MV-4-11 (cell line): Measurements from ENCODE around the gene HSBP1L1.

Experiments
- DNase-seq: peaks from one replicate; lab custom pipeline; 2025; lab: John Stamatoyannopoulos, UW

HSBP1L1 gene

DNA sequence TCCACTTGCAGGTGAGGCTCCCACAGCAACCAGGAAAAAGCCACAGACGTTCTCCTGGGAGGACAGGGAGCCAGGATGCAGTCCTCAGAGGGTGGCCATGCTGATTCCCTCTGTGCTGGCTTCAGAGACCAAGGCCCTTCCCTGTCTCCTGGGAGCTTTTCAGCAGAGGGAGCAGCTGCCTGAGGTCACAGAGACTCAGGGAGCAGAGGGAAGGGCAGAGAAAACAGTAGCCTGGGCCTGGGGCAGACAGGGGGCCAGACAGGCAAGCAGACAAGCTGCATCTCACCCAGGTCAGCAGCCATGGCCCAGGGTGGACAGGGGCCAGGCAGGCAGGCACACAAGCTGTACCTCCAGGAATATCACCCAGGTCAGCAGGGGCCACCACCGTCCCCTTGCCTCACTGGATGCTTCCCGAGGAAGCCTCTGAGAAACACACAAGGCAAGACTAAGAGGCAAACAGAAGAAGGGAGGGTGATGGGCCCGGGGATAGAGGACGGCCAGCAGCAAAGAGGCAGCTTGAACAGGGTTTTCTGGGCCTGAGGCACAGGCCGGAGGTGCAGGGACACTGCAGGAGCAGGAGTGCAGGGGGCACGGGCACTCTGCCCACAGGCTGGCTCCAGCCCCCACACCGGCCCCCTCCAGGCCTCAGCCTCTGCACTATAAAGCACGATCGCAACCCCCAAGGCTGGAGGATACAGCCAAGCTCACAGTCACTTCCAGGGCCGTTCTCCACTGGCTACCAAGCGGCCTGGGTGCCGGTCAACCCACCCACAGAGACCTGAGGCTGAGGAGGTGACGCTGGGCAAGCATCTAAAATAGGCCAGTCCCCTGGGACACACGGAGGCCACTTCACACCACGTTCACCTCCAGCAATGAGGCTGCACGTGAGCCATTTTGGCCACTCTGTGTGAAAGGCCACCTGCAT, 19.1 kb upstream of the HSBP1L1 start:
- no peak for DNase-seq

DNA sequence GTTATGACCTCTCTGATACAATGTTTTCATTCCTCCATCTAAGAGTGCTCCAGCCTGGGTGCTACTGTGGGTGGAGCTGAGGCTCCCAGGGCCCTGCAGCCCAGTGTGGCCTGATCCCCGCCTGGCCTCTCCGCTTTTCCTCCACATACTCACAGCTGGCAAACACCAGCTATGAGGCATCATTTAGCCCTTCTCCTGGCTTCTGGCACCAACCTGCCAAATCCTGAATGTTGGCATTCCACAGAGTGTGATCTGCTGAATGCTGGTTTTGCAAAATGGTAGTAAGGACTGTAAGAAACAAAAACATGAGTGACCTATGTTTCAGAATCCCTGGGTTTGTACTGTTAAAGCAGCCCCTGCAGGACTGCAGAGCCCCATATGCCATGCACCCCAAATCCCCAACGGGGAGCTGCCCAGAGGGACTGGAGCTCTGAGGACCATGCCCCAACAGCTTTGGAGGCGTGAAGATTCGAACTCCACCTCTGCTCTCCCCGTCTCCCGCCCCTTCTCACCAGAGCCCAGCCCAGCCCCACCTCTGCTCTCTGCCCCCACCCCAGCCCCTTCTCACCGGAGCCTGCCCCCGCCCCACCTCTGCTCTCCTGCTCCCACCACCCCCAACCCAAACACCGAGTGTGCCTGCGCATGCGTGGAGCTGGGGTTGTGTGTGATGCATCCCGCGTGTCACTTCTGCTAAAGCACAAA, 17.2 kb upstream of the HSBP1L1 start:
- DNase-seq, result no peak

DNA sequence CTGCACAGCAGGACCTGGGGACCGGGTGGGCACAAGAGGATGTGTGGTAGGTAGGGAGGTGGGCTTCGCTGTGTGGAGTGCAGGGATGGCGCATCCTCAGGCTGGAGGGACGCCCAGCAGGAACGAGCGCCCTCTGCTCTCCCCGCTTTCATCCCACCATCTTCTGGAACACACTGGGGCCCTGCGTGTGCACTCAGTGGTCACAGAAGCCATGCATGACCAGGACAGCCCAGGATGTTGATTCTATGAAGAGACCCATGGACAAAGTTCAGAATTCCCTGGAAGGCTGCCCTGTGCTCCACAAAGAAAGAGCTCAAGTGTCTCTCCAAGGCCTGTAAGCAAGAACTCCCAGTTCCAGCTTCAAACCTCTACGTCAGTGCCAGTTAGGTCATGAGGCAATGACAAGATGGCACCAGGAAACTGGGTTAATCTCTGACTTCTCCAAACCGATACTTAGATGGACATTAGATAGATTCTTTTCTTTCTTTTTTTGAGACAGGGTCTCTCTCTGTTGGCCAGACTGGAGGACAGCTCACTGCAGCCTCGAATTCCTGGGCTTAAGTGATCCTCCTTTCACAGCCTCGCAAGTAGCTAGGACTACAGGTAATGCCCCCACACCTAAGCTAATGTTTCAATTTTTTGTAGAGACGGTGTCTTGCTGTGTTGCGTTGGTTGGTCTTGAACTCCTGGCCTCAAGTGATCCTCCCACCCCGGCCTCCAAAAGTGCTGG, 16.4 kb upstream of the HSBP1L1 start:
- no peak for DNase-seq

DNA sequence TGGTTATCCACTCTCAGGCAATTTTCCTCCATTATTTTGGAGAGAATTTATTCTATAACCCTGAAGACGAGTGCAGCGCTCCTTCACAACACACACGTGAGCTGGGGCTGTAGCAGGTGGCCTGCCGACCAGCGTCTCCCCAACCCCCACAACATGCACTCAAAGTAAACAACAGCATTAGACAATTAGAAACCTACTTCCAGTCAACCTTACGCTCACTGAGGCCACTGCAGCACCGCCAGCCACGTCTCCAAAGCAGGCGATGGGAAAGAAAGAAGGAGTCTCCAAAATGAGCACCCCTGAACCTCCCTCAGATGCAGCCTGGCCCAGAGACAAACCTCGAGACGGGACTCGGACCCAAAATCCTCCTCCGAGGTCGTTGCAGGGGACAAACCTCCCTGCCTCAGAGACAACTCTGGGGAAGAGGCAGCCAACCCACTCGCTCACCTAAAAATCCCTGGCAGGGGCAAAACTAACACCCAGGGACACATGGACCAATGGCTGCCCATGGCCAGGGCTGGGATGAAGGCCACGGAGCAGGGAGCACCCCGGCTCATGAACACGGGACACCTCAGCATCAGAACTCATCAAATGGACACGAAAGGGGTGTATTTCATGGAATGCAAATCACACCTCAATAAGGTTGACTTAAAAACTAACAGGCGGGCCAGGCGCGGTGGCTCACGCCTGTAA, 15.6 kb upstream of the HSBP1L1 start:
- DNase-seq, result no peak

DNA sequence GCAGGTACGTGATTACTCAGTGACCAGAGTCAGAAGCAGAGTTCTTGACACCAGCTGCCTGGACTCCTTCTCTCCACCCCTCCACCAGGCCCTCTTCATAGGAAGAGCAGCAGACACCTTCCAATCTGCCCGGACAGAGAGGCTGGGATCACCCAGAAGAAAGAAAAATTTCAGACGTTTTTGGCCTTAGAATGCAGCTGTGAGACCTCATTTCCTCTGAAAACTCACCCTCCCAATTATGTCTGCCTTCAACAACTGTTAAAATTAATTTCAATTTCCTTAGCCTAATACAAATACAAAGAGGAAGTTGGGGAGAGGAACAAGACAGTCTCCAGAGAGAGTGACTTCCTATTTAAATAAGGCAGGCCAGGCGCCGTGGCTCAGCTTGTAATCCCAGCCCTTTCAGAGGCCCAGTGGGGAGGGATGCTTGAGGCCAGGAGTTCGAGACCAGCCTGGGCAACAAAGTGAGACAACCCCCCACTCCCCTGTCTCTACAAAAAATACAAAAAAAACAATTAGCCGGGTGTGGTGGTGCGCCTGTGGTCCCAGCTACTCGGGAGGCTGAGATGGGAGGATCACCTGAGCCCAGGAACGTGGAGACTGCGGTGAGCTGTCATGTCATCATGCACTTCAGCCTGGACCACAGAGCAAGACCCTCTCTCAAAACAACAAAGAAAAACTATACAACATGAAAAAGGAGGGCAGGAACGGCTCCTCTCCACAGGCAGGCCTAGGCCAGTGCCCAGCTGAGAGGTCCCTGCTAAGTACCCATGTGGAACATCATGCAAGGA, 14.6 kb upstream of the HSBP1L1 start:
- DNase-seq, result peak; percentile 96

DNA sequence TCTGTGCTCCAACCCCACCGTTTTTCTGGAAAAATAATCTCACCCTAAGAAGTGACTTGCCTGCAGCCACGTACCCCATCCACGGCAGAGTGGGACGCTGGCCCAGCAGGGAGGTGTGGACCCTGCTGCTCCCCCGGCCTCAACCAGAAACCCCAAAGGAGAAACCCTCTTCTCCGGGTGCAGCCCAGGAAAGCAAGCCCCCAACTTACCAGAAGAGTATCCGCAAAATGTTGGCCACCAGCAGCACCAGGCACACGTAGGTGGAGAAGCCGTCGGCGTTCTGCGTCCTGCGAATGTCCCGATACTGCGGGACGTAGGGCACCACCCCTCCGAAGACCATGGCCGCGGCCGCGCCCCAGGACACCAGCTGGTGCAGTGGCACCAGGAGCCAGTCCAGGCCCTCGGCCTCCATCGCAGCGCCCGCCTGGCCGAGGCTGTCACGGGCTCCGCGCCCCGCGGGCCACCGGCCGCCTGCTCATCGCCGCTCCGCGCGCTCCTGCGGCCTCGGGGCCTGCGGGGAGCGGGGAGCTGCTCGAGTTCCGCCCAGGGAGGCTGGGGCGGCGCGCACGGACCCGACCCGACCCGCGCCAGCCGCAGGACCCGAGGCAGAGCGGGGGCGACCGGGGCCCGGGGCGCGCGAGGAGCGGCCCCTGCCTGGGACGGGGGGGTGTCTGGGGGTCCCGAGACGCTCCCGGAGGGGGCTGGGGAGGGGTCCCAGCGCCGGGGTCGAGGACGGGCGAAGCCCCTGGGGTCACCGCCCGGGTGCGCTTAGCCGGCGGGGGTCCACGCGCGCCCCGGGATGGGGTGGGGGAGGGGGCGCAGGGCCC, 13.7 kb upstream of the HSBP1L1 start:
- peak; percentile 10 for DNase-seq

DNA sequence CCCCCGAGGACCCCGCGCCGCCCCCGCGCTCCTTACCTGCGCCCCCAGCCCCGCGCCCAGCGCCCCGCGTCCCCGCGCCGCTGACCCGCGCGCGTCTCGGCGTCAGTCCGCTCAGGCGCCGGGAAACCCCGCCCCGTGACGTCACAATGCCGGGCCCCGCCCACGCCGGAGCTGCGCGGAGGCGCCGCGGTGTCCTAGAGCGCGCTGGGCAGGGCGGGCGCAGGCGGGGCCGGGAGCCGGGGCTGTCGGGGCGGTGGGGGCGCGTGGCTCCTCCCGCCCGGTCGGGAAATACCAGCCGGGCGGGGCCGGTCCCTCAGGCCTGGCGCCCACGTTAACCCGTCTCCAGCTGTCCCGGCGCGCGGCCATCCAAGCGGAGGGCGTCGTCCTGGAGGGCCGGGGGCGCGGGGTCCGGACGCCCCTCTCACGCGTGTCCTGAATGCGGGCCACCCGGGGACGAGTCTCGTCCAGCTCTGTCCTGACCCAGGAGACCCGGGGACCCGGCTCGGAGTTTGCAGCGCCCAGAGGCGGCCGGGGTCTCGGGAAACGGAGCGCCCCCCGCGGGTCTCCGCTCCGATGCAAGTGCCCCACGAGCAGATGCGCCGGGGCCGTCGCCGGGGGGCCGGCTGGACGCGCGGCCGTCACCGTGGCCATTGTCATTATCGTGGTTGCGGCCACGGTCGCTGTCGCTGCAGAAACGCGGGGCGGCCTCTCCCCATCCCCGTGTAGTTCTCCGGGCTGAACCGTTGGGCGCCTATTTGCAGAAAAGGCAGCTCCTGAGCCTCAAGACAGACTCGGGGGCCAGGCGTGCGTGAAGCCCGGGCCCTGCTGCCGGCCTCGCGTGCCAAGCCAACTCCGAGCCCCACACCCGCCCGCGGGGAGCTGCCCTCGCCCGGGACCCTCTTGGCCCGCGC, 12.6 kb upstream of the HSBP1L1 start, which contains the start of gene SLC66A2:
SLC66A2 (minus strand) TSS at position 109 of the 911 bp plus-strand sequence. CDS start 727 bp downstream, outside the sequence.
- peak; percentile 73 for DNase-seq

DNA sequence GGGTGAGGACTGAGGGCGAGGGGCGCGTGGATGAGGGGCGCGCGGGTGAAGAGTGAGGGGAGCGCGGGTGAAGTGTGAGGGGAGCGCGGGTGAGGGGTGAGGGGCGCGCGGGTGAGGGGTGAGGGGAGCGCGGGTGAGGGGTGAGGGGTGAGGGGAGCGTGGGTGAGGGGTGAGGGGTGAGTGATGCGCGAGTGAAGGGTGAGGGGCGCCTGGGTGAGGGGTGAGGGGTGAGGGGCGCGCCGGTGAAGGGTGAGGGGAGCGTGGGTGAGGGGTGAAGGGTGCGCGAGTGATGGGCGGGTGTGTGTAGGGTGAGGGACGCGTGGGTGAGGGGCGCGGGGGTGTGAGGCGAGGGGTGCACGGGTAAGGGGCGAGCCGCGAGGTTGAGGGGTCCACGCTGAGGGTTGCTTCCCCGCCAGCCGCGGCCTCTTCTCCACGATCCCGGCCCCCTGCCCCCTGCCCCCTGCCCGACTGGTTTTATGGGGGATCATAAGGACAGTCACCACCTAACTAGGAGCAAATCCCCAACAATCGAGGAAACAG, 11.9 kb upstream of the HSBP1L1 start:
- DNase-seq, result no peak

DNA sequence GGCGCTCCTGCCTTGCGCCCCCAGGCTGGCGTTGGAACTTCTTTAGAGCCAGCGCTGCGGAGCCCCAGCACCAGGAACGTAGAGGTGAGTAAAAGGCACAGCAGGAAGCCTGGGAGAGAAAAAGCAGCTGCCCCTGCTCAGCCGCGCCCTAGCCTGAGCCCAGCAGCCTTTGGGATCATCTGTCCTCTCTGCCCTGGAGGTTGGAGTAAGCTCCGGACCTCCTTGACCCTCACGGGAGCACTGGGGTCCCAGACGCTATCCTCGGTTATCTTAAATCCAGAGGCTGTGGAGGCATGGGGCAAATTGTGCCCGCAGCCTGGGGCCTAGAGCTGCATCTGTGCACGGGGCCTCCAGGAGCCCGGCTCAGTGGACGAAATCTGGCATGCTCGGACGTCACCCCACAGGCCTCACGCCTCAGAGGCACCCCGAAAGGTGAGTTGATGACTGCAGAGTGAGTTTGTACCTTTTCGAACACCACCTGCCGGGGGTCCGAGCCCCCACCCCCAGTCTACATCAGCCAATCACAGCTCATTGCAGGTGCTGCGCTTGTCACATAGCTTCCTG, 11.4 kb upstream of the HSBP1L1 start:
- no peak for DNase-seq

DNA sequence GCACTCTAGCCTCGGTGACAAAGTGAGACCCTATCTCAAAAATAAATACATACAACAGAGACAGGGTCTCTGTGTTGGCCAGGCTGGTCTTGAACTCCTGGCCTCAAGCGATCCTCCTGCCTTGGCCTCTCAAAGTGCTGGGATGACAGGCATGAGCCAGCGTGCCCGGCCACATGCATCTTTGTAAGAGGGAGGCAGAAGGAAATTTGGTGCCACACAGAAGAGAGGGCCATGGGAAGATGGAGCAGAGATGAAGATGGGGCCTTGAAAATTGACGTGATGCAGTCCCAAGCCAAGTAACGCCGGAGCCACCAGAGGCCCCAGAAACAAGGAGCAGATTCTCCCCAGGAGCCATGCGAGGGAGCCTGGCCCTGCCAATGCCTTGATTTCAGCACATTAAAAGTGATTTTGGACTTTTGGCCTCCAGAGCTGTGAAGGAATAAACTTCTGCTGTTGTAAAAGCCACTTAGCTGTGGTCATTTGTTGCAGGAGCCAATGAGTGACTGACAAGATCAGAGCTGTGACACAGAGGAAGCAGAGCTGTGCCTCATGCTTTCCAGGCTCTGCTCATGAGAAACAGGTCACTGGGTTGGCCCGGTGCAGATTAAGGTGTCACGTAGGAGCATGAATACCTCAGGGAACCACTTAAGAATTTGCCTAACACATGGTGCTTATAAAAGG, 10.3 kb upstream of the HSBP1L1 start:
- DNase-seq, result peak; percentile 34

DNA sequence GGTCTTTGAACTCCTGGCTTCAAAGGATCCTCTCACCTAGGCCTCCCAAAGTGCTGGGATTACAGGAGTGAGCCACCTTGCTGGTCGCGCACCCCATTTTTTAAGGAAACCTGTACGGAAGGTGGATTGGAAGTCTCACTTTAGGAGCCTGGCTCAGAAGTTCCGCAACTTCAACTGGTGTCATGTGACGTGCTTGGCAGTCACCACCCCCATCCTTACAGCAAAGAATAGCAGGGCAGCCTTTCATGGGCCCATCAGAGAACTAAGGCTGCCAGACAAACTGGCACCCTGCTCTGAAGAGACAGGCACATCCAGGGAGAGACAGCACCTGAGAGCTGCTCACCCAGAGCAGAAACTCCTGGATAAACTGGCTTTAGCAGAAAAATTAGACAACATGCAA, 9.7 kb upstream of the HSBP1L1 start:
- DNase-seq, result no peak

DNA sequence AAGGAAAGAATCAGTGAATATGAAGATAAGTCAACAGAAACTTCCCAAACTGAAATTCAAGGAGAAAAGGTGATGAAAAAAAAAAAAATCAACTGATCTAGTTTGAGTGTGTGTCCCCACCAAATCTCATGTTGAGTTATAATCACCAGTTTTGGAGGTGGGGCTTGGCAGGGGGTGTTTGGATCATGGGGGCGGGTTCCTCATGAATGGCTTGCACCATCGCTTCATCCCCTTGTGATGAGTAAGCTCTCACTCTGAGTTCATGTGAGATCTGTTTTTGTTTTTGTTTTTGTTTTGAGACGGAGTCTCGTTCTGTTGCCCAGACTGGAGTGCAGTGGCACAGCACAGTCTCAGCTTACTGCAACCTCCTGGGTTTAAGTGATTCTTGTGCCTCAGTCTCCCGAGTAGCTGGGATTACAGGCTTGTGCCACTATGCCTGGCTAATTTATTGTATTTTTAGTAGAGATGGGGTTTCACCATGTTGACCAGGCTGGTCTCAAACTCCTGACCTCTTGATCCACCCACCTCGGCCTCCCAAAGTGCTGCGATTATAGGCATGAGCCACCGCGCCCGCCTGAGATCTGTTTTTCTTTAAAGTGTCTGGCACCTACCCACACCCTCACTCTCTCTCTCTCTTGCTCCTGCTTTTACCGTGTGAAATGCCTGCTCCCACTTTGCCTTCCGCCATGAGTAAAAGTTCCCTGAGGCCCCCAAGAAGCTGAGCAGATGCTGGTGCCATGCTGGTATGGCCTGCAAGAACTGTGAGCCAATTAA, 9.0 kb upstream of the HSBP1L1 start:
- DNase-seq, result no peak

DNA sequence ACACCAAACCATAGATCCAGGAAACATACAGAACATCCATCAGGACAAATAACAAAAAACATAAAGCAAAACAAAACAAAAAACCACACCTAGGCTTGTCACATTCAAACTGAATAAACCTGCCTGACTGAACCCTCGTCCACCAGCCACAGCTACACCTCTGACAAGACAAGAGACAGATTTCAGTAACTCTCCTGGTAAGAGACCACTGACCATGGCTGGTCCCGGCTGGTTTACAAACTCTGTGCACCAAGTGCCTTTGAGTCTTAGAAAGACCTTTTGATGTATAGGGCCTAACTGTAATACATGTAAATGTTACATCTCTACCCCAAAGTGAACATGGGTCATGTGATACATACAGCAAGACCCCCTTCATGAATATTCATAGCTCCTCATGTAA, 8.2 kb upstream of the HSBP1L1 start:
- DNase-seq, result no peak

DNA sequence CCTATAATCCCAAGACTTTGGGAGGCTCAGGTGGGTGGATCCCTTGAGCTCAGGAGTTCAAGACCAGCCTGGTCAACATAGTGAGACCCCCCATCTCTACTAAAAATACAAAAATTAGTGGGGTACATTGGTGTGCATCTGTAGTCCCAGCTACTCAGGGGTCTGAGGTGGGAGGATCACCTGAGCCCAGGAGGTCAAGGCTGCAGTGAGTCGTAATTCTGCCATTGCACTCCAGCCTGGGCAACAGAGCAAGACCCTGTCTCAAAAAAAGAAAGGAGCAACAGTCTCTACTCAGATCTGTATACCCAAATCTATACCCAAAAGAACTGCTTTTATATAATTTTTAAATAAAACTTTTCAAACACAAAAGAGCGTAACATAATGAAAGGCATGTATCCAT, 5.5 kb upstream of the HSBP1L1 start:
- no peak for DNase-seq

DNA sequence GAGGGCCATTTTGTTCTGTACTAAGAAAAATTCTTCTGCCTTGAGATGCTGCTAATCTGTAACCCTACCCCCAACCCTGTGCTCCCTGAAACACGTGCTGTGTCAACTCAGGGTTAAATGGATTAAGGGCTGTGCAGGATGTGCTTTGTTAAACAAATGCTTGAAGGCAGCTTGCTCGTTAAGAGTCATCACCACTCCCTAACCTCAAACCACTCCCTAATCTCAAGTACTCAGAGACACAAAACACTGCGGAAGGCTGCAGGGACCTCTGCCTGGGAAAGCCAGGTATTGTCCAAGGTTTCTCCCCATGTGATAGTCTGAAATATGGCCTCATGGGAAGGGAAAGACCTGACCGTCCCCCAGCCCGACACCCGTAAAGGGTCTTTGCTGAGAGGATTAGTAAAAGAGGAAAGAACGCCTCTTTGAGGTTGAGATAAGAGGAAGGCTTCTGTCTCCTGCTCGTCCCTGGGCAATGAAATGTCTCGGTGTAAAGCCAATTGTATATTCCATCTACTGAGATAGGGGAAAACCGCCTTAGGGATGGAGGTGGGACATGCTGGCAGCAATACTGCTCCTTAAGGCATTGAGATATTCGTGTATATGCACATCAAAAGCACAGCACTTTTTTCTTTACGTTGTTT, 4.2 kb upstream of the HSBP1L1 start:
- peak; percentile 85 for DNase-seq

DNA sequence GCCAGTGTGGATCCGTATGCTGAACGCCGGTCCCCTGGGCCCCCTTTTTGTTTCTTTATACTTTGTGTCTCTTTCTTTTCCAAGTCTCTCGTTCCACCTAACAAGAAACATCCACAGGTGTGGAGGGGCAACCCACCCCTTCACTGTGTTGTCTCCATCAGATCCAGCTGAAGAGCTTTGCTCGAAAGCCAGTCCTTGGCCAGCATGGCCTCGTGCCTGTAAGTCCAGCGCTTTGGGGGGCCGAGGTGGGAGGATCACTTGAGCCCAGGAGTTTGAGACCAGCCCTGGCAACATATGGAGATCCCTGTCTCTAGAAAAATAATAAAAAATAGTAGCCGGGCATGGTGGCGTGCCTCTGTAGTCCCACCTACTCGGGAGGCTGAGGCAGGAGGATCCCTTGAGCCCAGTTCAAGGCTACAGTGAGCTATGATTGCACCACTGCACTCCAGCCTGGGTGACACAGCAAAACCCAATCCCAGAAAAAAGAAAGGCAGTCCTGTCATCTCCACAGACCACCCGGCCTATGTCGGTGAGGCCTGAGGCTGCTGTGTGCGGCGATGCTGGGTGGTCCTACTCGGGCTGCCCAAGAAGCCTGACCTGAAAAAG, 3.4 kb upstream of the HSBP1L1 start:
- no peak for DNase-seq
